GM18907 (cell line): ENCODE results near the gene GMDS.

ENCODE experiments used
- ATAC-seq: cut with Tn5 transposase; IDR thresholded peaks from one replicate; pipeline ENCODE4 v1.9.1; 2021; ENCODE audit warnings: mild to moderate bottlenecking, moderate library complexity; ENCODE audit not compliant: unreplicated experiment

Gene GMDS

DNA sequence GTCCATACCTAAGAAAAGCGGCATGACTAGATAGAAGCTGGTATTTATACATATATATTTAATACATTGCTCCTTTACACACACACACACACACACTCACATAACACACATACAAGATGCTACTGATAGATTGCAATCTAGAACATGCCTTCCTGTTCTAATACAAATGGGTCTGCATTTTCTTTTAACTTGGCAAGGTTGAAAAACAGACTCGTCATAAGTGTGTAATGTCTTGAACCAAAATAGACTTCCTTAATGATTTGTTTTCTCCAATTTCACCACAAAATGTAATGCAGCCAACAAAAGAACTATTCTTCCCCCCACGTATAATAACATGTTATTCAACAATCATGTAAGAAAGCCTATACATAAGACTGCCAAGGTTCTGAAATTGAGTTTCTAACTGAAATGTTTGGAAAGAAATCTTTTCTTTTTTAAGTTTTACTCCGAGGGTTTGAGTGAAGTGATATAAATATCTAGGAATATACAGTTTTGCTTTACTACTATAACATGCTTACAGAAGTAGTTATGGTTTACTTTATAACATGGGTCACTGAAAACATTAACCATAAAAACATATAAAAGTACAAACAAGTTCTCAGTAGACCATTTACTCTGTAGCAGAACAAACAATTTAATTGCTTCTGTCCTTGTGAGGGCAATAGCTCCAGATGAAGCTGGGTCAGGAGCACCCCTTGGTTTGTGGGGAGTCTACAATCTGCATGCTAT lies 428.2 kb downstream of the GMDS start:
- no peak for ATAC-seq

GRCh38 chr6:1815827-1816452 lies 429.5 kb downstream of the GMDS start:
- ATAC-seq: no peak

- no peak for ATAC-seq
These were observed 431.1 kb downstream of the GMDS start for GRCh38 chr6:1814279-1814678.

DNA sequence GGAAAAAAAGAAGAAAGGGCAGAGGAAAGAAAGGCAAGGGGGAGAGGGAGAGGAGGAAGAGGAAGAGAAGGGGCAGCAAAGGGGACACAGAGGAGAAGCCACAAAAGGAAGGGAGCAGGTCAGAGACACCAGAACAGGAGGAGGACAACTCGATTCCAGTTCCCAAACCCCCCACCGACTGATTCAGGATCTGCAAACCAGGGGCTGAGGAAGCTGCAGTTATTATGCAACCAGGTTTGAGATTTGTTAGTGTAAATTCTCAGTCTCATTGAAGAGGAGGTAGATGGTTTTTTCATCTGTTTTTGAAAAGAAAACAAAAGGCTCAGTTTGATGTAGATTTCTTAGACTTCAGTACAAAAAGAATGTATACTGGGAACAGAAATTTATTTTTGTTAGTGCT lies 432.9 kb downstream of the GMDS start:
- ATAC-seq: no peak

DNA sequence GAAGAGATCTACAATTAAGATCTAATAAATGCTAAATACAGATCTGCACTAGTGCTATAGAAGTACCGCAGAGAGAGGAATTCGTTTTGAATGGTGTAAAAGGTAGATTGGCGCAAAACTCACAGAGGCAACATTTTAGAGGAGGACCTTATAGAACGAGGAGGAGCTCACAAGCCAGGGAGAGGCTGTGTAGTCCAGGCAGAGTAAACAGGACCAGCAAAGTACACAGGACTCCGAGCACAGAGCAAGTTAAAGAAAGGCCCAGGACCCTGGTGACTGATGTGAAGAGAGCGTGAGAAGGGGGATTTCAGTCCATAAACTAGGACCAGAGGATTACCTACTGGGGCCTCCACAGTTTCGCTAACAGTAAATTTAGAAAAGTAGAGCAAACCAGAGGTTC lies 433.4 kb downstream of the GMDS start:
- ATAC-seq: no peak

- no peak for ATAC-seq
These were observed 434.5 kb downstream of the GMDS start for GRCh38 chr6:1810880-1811279.

GRCh38 chr6:1809291-1809988 lies 436.0 kb downstream of the GMDS start:
- ATAC-seq: no peak

GRCh38 chr6:1806935-1807334 lies 438.5 kb downstream of the GMDS start:
- no peak for ATAC-seq

DNA sequence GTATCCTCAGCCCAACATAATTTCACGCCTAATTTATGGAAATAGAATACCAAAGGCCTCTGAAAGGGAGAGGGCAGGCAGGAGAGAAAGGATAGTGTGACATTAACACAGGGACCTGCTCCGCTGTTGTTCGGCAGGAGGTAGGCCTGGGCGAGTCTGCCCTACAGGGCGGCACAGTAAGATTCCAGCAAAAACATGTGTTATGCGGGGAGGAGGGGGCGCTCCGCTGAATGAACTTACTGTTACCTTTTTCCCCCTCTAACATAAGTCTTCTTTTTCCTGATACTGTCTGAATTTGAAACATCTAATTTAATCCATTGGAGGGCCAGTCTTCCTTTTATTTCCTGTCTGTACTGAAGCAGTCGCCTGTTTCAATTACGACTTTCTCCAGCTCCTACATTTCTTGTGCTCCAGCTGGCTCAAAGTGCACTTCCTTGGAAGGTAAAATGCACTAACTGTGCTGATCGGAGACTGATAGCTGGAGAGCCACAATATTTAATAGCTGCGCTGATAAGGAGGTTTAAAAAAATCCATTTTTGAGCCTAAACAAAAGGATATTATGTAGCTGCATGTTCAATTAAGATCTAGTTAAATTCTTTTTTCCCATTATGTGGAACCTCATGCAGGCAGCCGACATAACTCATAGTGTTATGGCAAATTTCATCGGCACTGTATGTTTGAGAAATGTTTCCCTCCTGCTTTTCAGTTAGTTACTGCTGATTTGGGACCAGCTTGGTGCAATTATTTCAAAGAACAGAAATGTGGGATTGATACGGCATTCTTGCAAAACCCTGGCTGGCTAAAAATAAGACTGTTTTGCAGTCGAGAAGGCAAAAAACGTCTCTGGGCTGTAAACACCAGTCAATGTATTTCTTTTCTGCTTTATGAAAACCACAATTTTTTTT lies 442.7 kb downstream of the GMDS start:
- ATAC-seq: no peak

DNA sequence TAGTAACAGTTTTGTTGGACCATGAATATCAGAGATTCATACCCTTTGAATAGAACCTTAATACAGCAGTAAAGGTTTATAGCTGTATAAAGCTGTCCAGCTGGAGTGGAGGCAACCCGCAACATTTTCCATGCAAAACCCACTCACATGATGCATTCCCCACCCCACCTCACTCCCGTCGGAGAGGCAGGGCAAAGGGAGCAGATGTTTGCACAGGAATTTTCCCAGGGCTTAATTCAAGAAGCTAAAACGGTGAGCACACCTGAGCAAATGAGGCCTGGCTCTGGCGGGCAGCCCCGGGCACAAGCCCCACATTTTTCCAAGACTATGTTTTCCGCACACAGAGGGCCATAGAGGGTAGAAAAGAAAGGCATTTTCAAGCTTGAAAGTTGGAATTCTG lies 444.0 kb downstream of the GMDS start:
- no peak for ATAC-seq

GRCh38 chr6:1800845-1801244 lies 444.6 kb downstream of the GMDS start:
- ATAC-seq: no peak

- ATAC-seq: no peak
These were observed 446.5 kb downstream of the GMDS start for GRCh38 chr6:1798965-1799325.

- ATAC-seq: no peak
These were observed 447.0 kb downstream of the GMDS start for GRCh38 chr6:1798303-1798964.

- peak; percentile 7 for ATAC-seq
These were observed 447.6 kb downstream of the GMDS start for GRCh38 chr6:1797801-1798200.

DNA sequence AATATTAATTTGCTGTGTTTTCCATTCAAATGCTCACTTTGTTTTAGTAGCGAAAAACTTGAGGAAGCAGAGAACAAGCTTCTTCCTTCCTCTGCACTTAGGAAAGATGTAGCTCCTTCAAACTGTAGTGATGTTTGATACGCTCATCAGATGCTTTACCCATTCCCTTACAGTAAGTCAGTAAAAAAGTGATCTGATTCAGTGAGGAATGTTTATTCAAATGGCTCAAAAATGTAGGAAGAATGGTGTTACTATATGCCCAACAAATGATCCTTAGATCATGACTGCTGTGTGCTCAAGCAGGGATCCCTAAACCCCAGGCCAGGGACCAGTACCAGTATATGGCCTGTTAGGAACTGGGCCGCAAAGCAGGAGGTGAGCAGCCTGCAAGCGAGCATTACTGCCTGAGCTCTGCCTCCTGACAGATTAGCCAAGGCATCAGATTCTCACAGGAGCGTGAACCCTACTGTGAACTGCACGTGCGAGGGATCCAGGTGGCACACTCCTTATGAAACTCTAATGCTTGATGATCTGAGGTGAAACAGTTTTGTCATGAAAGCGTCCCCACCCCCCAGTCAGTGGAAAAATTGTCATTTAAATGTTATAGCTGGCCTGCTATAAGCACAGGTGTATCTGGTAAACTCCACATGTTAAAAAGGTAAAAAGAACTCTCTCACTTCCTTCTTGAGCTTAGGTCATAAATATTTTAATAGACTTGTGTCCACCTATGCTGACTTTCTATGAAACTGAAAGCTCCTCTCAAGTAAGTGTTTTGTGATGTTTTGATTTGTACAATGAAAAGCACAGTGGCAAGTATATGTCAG lies 448.5 kb downstream of the GMDS start:
- peak; percentile 79 for ATAC-seq

GRCh38 chr6:1795910-1796309 lies 449.5 kb downstream of the GMDS start:
- no peak for ATAC-seq

- peak; percentile 59 for ATAC-seq
These were observed 452.4 kb downstream of the GMDS start for GRCh38 chr6:1792989-1793388.

DNA sequence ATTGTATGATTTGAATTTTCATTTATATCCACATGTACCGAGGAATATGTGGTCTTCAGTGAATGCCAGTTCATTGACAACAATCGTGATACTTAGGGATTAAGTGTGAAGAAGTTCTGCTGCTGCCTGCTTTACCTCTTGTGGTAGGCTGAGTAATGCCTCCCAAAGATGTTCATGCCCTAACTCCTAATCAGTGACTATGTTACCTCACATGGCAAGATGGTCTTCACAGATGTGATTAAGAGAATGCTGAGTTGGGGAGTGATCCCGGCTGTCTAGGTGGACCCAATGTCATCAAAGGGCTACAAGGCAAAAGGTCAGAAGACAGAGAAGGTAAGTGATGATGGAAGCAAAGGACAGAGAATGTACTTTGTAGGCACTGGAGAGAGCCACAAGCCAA lies 454.7 kb downstream of the GMDS start:
- ATAC-seq: no peak

DNA sequence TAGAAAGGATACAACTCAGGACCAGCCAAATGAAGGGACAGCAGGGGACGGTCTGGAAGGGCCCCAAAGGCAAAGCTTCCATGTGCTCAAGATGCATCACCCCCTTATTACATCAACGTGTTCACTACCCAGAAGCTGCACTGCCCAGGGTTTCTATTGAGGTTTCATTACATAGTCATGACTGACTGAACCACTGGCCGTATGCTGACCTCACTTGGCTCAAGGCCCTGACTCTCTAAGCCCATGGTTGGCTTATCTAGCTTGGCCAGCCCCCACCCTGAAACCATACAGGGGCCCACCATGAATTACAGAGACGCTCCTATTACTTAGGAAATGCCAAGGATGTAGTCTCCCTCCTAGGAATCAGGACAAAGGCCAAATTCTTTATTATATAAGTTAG lies 456.3 kb downstream of the GMDS start:
- no peak for ATAC-seq

GRCh38 chr6:1787894-1788293 lies 457.5 kb downstream of the GMDS start:
- no peak for ATAC-seq
